ENCODE data around the gene BOD1L1. TPM values are rescaled to one million over a fixed set of nuclear protein-coding genes. Genes with fewer than 3 reads are reported as not detected.
"Not testable (repeated sequence)": the region's sequence is repeated elsewhere in the genome, so short reads cannot be mapped to it uniquely, and the experiment has no call there.

The BOD1L1 gene
- total RNA-seq, 8 experiments from 2014 or later, result 32.6 to 157 (median 49.6) TPM

DNA sequence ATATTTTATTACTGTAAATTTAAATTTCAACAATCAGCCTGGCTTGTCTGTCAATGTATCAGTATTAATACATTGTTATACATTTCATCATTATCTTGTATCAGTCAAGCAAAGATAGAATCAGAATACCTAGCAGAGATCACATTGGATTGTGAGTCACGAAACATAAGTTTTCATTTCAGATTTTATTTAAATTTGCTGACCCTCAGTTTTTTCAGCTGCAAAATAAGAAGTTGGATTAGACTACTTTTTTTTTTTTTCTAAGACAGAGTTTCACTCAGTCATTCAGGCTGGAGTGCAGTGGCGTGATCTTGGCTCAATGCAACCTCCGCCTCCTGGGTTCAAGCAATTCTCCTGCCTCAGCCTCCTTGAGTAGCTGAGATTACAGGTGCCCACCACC, 49.9 kb downstream of the BOD1L1 start:
- Histone ChIP-seq H3K4me1 (replicated peaks in 1 of 2) (no peaks in the 10 kb centered on the region), H3K27ac (no peak overlapping the region), H3K4me3 (no peak overlapping the region)
- ATAC-seq (replicated peaks in 6 of 8), result no peak
- WGBS, 10 experiments, result 80 to 100% (median 98%) methylated on average over 2 to 3 of the region's 3 CpGs; no CpG with 5 or more reads in 2 of the 10 experiments
- in situ Hi-C loops (cut with MboI; ENCODE audit: low pct_unique_long_range_greater_than_20kb in 2 of 9, low sequenced_read_pairs in 9 of 9, unreplicated experiment in 9 of 9), result no loop called here

DNA sequence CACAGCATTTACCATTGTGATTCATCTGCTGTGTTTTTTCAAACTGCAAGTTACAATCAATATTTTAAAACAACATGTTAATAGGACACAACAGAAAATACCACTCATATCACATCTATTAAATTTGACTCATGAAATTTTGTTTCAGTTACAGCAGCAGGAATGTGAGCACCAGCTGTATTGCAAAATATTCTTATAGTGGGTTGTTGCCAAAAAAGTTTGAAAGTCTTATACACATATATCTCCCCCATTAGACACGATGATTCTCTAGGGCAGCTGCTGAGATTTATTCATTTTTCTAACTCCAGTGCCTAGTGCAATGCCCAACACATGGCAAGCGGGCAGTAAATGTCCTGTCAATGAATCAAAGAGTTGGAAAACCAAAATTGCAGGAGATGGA, 56.6 kb downstream of the BOD1L1 start:
- H3K27ac ChIP-seq, result no peak overlapping the region
- H3K4me1 ChIP-seq (replicated peaks in 1 of 2), result no peaks in the 10 kb centered on the region
- WGBS, 10 experiments, result 80 to 100% (median 100%) methylated on average over 1 of the region's 2 CpGs; no CpG with 5 or more reads in 2 of the 10 experiments
- in situ Hi-C loops (cut with MboI; ENCODE audit: low pct_unique_long_range_greater_than_20kb in 2 of 9, low sequenced_read_pairs in 9 of 9, unreplicated experiment in 9 of 9), result loop anchor here in 1 of 9 experiments (25.0 kb wide), 1 partner anchor 834 kb away; no protein-coding TSS in a partner anchor
- H3K4me3 ChIP-seq, result no peak overlapping the region
- ATAC-seq (replicated peaks in 6 of 8), result no peak

DNA sequence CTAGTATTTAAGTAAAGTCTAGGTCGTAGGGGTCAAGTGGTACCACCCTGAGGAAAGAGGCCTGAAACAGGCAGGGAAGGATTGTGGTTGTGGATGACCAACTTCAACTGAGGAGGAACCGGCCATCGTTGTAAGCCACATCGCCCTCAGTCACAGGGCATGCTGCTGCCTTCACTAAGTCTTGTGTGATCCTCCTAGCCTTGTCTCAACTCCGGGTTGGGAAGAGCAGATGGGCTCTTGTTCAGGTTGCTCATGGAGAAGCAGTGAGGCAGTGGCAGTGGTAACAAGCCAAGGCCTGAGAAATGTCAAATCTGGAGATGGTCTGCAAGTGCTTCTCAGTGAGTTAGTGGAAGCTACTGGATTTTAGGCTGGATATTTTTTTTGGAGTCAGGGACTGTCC, 60.4 kb downstream of the BOD1L1 start:
- WGBS, 10 experiments, result 80 to 100% (median 93%) methylated on average over 1 to 2 of the region's 5 CpGs; no CpG with 5 or more reads in 3 of the 10 experiments
- H3K4me3 ChIP-seq, result no peak overlapping the region
- H3K27ac ChIP-seq, result no peak overlapping the region
- peak in 1 of 8 experiments; percentile 18 for ATAC-seq (replicated peaks in 6 of 8)
- in situ Hi-C loops (cut with MboI; ENCODE audit: low pct_unique_long_range_greater_than_20kb in 2 of 9, low sequenced_read_pairs in 9 of 9, unreplicated experiment in 9 of 9), result loop anchor here in 1 of 9 experiments (25.0 kb wide), 1 partner anchor 830 kb away; no protein-coding TSS in a partner anchor
- no peaks in the 10 kb centered on the region for H3K4me1 ChIP-seq (replicated peaks in 1 of 2)

DNA sequence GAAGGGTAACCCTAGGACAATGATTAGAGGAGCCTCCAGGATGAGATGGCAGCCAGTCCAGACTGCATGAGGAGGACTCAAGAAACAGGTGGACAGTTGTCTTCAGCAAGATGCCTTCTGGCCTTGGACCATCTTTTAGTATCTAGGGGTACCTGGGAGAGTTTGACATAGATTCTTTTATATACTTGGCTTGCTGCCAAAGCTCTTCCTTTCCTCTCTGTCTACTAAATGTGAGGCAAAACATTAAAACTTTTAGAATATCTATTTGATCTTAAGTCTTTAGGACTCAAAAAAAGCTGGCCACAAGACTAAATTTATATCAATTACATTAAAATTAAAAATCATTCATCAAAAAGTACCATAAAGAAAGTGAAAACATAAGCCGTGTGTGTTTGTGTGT, 64.6 kb downstream of the BOD1L1 start:
- 83 to 100% (median 100%) methylated on average over 1 of the region's 1 CpG; no CpG with 5 or more reads in 4 of the 10 experiments for WGBS, 10 experiments
- Histone ChIP-seq H3K27ac (no peak overlapping the region), H3K4me1 (replicated peaks in 1 of 2) (no peaks in the 10 kb centered on the region), H3K4me3 (no peak overlapping the region)
- in situ Hi-C loops (cut with MboI; ENCODE audit: low pct_unique_long_range_greater_than_20kb in 2 of 9, low sequenced_read_pairs in 9 of 9, unreplicated experiment in 9 of 9), result loop anchor here in 1 of 9 experiments (25.0 kb wide), 1 partner anchor 826 kb away; no protein-coding TSS in a partner anchor
- no peak for ATAC-seq (replicated peaks in 6 of 8)

DNA sequence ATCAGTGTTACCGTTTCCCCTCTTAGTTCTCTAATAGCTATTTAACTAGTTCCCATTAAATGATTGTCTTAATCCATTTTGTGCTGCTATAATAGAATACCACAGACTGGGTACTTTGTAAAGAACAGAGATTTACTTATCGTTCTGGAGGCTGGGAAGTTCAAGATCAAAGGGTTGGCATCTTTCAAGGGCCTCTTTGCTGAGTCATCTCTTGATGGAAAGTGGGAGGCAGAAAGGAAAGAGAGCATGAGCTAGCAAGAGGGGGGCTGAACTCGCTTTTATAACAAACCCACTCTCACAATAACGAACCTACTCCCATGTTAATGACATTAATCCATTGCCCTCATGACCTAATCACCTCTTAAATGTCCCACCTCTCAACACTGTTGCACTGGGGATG, 65.9 kb downstream of the BOD1L1 start:
- 28 to 93% (median 69%) methylated on average over 1 to 3 of the region's 4 CpGs for WGBS, 10 experiments
- Histone ChIP-seq H3K4me3 (no peak overlapping the region), H3K4me1 (replicated peaks in 1 of 2) (no peaks in the 10 kb centered on the region), H3K27ac (no peak overlapping the region)
- in situ Hi-C loops (cut with MboI; ENCODE audit: low pct_unique_long_range_greater_than_20kb in 2 of 9, low sequenced_read_pairs in 9 of 9, unreplicated experiment in 9 of 9), result loop anchor here in 1 of 9 experiments (25.0 kb wide), 1 partner anchor 824 kb away; no protein-coding TSS in a partner anchor
- ATAC-seq (replicated peaks in 6 of 8), result no peak

DNA sequence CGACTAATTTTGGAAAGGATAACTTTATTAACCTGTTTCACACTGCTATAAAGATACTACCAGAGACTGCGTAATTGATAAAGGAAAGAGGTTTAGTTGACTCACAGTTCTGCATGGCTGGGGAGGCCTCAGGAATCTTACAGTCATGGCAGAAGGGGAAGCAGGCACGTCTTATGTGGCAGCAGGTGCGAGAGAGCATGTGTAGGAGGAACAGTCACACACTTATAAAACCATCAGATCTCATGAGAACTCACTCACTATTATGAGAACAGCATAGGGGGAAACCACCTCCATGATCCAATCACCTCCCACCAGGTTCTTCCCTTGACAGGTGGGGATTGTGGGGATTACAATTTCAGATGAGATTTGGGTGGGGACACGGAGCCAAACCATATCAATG, 67.4 kb downstream of the BOD1L1 start:
- WGBS, 10 experiments, result 54 to 100% (median 64%) methylated on average over 1 to 4 of the region's 5 CpGs; no CpG with 5 or more reads in 1 of the 10 experiments
- not testable (repeated sequence) for H3K27ac ChIP-seq; H3K4me3 ChIP-seq; ATAC-seq (replicated peaks in 6 of 8); H3K4me1 ChIP-seq (replicated peaks in 1 of 2)
- in situ Hi-C loops (cut with MboI; ENCODE audit: low pct_unique_long_range_greater_than_20kb in 2 of 9, low sequenced_read_pairs in 9 of 9, unreplicated experiment in 9 of 9), result loop anchor here in 1 of 9 experiments (25.0 kb wide), 1 partner anchor 823 kb away; no protein-coding TSS in a partner anchor

DNA sequence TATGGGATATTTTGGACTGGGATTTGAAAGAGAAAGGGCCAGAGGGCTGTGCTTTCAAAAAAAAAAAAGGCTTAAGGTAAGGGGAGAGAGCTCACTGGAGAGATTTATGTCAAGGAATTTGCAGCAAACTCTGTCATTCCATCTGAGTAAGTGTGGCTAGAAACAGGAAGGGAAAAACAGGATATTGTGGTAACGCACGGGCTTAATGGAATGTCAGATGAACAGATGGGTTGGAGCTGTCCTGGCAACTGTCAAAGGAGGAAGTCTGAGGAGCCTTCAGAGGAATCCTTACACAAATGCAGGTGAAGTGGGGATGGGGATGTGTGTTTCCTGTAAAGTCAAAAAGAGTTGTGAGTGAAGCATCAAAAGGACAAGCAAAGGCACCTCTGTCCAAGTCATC, 68.1 kb downstream of the BOD1L1 start:
- H3K4me3 ChIP-seq, result no peak overlapping the region
- H3K4me1 ChIP-seq (replicated peaks in 1 of 2), result no peaks in the 10 kb centered on the region
- in situ Hi-C loops (cut with MboI; ENCODE audit: low pct_unique_long_range_greater_than_20kb in 2 of 9, low sequenced_read_pairs in 9 of 9, unreplicated experiment in 9 of 9), result loop anchor here in 2 of 9 experiments (10.0 to 25.0 kb wide), 2 partner anchors 705 to 822 kb away; no protein-coding TSS in a partner anchor
- WGBS, 10 experiments, result 21 to 90% (median 58%) methylated on average over 2 of the region's 2 CpGs; no CpG with 5 or more reads in 2 of the 10 experiments
- H3K27ac ChIP-seq, result no peak overlapping the region
- no peak for ATAC-seq (replicated peaks in 6 of 8)

DNA sequence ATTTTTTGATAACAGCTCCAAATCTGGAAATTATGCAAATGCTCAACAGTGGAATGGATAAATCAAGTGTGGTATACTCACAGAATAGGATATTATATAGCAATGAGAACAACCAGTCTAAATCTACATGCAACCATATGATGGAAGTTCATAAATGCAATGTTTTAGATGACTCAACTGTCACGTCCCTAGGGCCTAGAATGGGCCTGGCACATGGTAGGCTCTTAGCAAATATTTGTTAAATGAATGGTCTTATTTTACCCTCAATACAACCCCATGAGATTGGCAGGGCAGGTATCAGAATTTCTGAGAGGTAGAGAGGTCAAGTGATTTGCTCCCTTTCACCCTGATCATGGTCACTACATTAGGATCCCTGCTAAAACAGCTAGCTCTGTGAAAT, 68.6 kb downstream of the BOD1L1 start:
- Histone ChIP-seq H3K4me1 (replicated peaks in 1 of 2) (no peaks in the 10 kb centered on the region), H3K27ac (no peak overlapping the region), H3K4me3 (no peak overlapping the region)
- in situ Hi-C loops (cut with MboI; ENCODE audit: low pct_unique_long_range_greater_than_20kb in 2 of 9, low sequenced_read_pairs in 9 of 9, unreplicated experiment in 9 of 9), result loop anchor here in 2 of 9 experiments (10.0 to 25.0 kb wide), 2 partner anchors 704 to 822 kb away; no protein-coding TSS in a partner anchor
- 43 to 100% (median 60%) methylated on average over 1 of the region's 1 CpG; no CpG with 5 or more reads in 4 of the 10 experiments for WGBS, 10 experiments
- no peak for ATAC-seq (replicated peaks in 6 of 8)

DNA sequence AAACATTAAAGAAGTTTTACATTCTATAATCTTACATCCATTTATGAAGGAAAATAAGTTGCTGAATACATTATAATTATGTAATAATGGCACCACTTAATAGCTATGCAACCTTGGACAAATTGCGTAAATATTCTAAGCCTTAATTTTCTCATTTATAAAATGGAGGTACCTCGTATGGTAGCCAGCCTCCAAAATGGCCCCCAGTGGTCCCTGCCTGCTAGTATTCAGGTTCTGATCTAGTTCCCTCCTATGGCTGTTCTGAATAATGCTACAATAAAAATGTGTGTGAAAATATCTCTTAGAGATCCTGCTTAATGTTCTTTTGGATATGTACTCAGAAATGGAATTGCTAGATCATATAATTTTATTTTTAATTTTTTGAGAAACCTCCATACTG, 72.2 kb downstream of the BOD1L1 start:
- WGBS, 10 experiments, result 41 to 100% (median 80%) methylated on average over 1 to 2 of the region's 2 CpGs; no CpG with 5 or more reads in 3 of the 10 experiments
- no peak overlapping the region for H3K27ac ChIP-seq
- H3K4me3 ChIP-seq, result no peak overlapping the region
- no peaks in the 10 kb centered on the region for H3K4me1 ChIP-seq (replicated peaks in 1 of 2)
- in situ Hi-C loops (cut with MboI; ENCODE audit: low pct_unique_long_range_greater_than_20kb in 2 of 9, low sequenced_read_pairs in 9 of 9, unreplicated experiment in 9 of 9), result loop anchor here in 2 of 9 experiments (10.0 to 25.0 kb wide), 2 partner anchors 701 to 818 kb away; no protein-coding TSS in a partner anchor
- ATAC-seq (replicated peaks in 6 of 8), result no peak

DNA sequence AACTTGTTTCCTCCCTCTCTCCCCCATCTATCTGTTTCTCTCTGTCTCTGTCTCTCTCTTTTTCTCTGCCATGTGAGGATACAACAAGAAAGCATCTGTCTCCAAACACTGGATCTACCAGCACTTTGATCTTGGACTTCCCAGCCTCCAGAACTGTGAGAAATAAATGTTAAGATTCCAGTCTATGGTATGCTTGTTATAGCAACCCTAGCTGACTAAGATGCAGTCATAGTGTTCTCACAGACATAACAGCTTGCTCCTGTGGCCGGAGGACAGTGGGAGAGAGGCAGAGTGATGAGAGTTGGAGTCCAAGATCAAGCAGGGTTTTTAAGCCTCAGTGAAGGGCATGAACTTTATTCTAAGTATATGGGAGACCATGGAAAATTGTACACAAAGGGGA, 74.4 kb downstream of the BOD1L1 start:
- in situ Hi-C loops (cut with MboI; ENCODE audit: low pct_unique_long_range_greater_than_20kb in 2 of 9, low sequenced_read_pairs in 9 of 9, unreplicated experiment in 9 of 9), result loop anchor here in 2 of 9 experiments (10.0 to 25.0 kb wide), 2 partner anchors 698 to 816 kb away; no protein-coding TSS in a partner anchor
- H3K4me3 ChIP-seq, result no peak overlapping the region
- H3K4me1 ChIP-seq (replicated peaks in 1 of 2), result no peaks in the 10 kb centered on the region
- WGBS, 10 experiments, result 20 to 100% (median 75%) methylated on average over 1 of the region's 1 CpG; no CpG with 5 or more reads in 3 of the 10 experiments
- H3K27ac ChIP-seq, result no peak overlapping the region
- ATAC-seq (replicated peaks in 6 of 8), result no peak

DNA sequence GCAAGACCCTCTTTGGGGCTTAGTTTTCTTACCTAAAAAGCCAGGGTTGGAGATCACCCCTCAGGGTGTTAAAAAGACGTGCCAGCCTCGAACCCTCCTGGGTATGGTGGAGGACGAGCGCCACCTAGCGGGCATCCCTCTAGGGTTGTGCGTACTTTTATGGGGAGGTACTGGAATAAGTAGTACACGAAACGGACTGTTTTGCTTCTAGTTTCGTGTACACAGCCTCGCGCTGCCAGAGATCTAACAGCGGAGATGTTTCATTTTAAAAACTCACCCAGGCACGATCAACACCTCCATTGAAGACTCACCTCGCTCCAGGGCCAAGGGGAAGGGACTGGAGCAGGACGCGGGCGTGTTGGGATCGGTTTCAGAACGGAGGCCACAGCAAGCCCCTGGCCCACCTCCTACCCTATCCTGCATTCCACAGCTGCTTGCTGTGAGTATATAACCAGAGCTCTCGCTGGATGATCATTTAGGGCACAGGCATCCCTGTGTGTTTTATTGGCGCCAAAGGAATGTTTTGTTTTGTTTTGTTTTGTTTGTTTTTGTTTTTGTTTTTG, 78.5 kb downstream of the BOD1L1 start:
- Histone ChIP-seq H3K27ac (no peak overlapping the region), H3K4me1 (replicated peaks in 1 of 2) (peaks cover 4 to 5% of the 10 kb centered on the region in 2 donors), H3K4me3 (peak overlapping the region in 4 of 5 donors; percentile 6 to 23 (median 14))
- 0 to 40% (median 3%) methylated on average over 1 to 16 of the region's 21 CpGs; no CpG with 5 or more reads in 1 of the 10 experiments for WGBS, 10 experiments
- ATAC-seq (replicated peaks in 6 of 8), result peak in 7 of 8 experiments; percentile 17 to 45 (median 26)
- in situ Hi-C loops (cut with MboI; ENCODE audit: low pct_unique_long_range_greater_than_20kb in 2 of 9, low sequenced_read_pairs in 9 of 9, unreplicated experiment in 9 of 9), result loop anchor here in 8 of 9 experiments (10.0 to 25.0 kb wide), 4 partner anchors 687 to 812 kb away; no protein-coding TSS in a partner anchor

DNA sequence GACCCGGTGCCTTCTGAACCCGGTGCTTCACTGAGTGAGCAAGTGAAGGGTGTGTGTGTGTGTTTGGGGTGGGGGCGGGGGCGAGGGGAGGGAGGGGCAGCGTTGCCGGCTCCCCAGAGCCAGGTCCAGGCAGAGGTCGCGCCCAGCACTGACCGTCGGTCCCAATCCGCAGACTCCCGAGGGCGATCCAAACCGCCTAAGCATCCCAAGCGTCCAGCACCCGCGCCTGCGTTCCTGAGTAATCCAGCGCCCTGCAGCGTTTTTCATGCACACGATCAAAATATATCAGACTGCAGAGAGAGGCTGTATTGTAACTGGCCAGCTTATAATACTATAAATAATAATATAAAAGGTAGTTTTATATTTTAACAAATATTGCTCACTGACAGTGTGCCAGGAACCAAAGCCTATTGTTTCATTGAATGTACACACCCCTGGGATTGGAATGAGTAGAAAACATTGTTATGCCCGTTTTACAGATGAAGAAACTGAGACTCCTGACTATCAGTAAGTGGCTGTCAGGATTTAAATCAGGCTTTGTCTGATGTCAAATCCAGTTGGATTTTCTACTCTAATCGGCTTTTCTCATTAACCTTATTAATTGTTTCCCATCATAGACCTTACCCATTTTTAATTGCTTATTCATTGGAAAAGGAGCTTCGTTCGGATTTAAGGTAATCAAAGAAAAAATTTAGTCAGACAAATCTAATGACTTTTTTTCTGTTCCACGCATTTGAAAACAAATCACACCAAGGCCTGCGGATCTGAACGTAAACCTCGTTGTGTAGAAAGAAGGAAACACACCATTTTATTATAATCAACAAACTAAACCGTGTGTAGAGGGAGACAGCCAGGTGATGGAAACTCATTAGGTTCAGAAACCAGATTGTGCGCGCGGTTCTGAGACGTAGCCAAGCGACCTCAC, 79.2 kb downstream of the BOD1L1 start:
- Histone ChIP-seq H3K4me1 (replicated peaks in 1 of 2) (peaks cover 5 to 7% of the 10 kb centered on the region in 2 donors), H3K27ac (no peak overlapping the region), H3K4me3 (peak overlapping the region in 4 of 5 donors; percentile 25 to 46 (median 32))
- in situ Hi-C loops (cut with MboI; ENCODE audit: low pct_unique_long_range_greater_than_20kb in 2 of 9, low sequenced_read_pairs in 9 of 9, unreplicated experiment in 9 of 9), result loop anchor here in 8 of 9 experiments (10.0 to 25.0 kb wide), 4 partner anchors 686 to 811 kb away; no protein-coding TSS in a partner anchor
- no peak for ATAC-seq (replicated peaks in 6 of 8)
- WGBS, 10 experiments, result 0 to 60% (median 20%) methylated on average over 1 to 26 of the region's 35 CpGs
